ENCODE data around the gene ATAD3C. TPM values are rescaled to one million over a fixed set of nuclear protein-coding genes. Genes with fewer than 3 reads are reported as not detected.
A peak's percentile ranks its signal among the peaks of the same experiment; 100 is the strongest.
"Not testable (repeated sequence)": the region's sequence is repeated elsewhere in the genome, so short reads cannot be mapped to it uniquely, and the experiment has no call there.

ATAD3C gene
- total RNA-seq, 2 experiments from 2014 or later, result 0.17 to 0.69 TPM

DNA sequence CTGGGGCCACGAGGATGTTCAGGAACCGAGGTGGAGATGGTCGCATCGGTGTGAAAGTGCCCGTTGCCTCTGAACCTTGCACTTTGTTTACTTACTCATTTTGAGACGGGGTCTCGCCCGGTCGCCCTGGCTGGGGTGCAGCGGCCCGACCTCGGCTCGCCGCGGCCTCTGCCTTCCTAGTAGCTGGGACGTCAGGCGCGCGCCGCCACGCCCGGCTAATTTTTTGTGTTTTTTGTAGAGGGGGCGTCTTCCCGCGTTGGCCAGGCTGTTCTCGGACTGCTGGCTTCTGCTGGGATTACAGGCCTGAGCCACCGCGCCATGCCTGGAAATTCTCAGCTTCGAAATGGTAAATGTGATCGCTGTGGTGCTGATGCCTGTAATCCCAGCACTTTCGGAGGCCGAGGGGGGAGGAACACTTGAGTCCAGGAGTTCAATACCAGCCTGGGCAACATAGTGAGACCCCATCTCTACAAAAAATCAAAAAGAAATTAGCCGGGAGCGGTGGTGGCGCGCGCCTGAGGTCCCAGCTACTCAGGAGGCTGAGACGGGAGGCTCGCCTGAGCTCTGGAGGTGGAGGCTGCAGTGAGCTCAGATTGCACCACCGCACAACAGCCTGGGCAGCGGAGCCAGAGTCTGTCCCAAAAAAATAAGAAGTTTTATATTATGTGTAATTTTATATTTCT is 41.7 kb upstream of the ATAD3C start:
- Mint-ChIP-seq H3K36me3 (ENCODE audit: low read depth) (peaks cover 33% of the 10 kb centered on the region), H3K4me1 (peaks cover 32% of the 10 kb centered on the region), H3K27me3 (no peaks in the 10 kb centered on the region), H3K27ac (peak overlapping the region; percentile 84), H3K9me3 (peaks cover 2% of the 10 kb centered on the region), H3K4me3 (peak overlapping the region; percentile 82)
- ChIA-PET CTCF (interaction anchor here (0.9 to 2.0 kb wide), 3 partner anchors 10 to 36 kb away, joined by 3 to 14 read pairs (median 6); partner anchors contain the start of gene CCNL2), POLR2A (no interaction called here)
- peak; percentile 19 for DNase-seq

DNA sequence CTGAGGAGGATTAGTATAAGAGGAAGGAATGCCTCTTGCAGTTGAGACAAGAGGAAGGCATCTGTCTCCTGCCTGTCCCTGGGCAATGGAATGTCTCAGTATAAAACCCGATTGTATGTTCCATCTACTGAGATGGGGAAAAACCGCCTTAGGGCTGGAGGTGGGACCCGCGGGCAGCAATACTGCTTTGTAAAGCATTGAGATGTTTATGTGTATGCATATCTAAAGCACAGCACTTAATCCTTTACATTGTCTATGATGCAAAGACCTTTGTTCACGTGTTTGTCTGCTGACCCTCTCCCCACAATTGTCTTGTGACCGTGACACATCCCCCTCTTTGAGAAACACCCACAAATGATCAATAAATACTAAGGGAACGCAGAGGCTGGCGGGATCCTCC is 39.3 kb upstream of the ATAD3C start:
- H3K4me1 Mint-ChIP-seq, result peaks cover 24% of the 10 kb centered on the region
- peaks cover 18% of the 10 kb centered on the region for H3K36me3 Mint-ChIP-seq (ENCODE audit: low read depth)
- H3K27me3 Mint-ChIP-seq, POLR2A ChIA-PET, DNase-seq, H3K4me3 Mint-ChIP-seq, H3K27ac Mint-ChIP-seq, CTCF ChIA-PET, H3K9me3 Mint-ChIP-seq: not testable (repeated sequence)

DNA sequence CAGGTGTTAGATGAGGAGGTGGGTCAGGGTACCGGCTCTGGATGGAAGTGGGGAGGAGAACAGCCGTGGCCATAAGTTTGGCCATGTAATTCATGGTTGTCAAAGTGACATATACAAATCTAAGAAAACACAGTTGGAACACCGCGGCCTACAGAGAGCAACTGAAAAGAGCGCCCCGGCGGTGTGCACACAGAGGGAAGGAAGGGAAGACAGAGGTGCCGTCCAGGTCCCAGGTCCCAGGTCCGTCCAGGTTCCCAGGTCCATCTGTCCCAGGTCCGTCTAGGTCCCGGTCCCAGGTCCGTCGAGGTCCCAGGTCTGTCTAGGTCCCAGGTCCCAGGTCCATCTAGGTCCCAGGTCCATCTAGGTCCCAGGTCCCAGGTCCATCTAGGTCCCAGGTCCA is 37.9 kb upstream of the ATAD3C start:
- DNase-seq, result no peak
- Mint-ChIP-seq H3K27ac (no peak overlapping the region), H3K36me3 (ENCODE audit: low read depth) (peaks cover 10% of the 10 kb centered on the region), H3K27me3 (no peaks in the 10 kb centered on the region), H3K4me1 (peaks cover 12% of the 10 kb centered on the region), H3K4me3 (no peak overlapping the region), H3K9me3 (peaks cover 2% of the 10 kb centered on the region)
- ChIA-PET CTCF (no interaction called here), POLR2A (no interaction called here)

DNA sequence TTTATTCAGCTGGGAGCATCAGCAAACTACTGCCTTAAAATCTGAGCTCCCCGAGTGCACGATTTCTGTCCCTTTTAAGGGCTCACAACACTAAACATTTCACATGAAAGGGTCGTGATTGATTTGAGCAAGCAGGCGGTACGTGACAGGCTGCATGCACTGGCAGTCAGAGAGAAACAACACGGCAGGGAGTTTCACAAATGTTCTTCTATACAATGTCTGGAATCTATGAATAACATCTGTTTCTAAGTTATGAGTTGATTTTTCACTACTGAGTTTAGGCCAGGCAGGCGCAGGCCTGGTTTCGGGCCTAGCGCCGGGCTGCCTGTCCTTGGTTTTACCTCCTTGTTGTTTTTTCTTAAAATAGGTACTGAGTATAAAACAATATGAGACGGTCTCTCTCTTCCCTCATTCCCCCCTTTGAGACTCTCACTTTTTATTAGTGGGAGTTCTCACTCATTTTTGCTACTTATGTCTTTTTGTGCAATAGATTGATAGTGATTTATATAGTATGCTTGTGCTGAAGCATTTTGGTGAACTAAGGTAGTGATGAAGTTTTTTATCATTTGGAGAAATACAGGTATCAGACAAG is 37.1 kb upstream of the ATAD3C start:
- POLR2A ChIA-PET; H3K36me3 Mint-ChIP-seq (ENCODE audit: low read depth); DNase-seq; H3K27ac Mint-ChIP-seq; H3K4me3 Mint-ChIP-seq; H3K27me3 Mint-ChIP-seq; CTCF ChIA-PET; H3K9me3 Mint-ChIP-seq: not testable (repeated sequence)
- peaks cover 12% of the 10 kb centered on the region for H3K4me1 Mint-ChIP-seq

DNA sequence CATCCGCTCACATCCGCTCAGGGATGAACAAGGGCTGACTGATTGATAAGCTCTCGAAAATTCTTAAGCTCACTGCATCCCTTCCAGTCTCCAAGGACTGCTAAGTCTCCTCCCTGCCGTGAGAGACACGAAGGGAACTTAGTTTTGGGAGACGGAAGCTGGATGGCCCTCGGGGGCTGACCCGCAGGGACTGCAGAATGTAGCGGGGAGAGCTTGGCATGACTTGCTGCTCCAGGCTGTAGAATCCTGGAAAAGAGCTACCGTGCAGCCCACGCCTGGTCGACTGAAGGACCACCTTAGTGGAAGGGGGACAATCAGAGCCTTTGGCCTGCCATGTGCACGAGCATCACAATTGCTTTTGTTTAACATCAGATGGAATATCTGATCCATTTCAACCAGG is 33.7 kb upstream of the ATAD3C start:
- ChIA-PET CTCF (interaction anchor here (1.1 to 1.6 kb wide), 4 partner anchors 9 to 43 kb away, joined by 3 to 5 read pairs (median 3); no protein-coding TSS in a partner anchor), POLR2A (no interaction called here)
- H3K4me1 Mint-ChIP-seq, result peaks cover 14% of the 10 kb centered on the region
- H3K27me3 Mint-ChIP-seq, result peaks cover 3% of the 10 kb centered on the region
- H3K27ac Mint-ChIP-seq, result no peak overlapping the region
- H3K36me3 Mint-ChIP-seq (ENCODE audit: low read depth), result peaks cover 4% of the 10 kb centered on the region
- no peak overlapping the region for H3K4me3 Mint-ChIP-seq
- no peak for DNase-seq
- H3K9me3 Mint-ChIP-seq, result peaks cover 2% of the 10 kb centered on the region

DNA sequence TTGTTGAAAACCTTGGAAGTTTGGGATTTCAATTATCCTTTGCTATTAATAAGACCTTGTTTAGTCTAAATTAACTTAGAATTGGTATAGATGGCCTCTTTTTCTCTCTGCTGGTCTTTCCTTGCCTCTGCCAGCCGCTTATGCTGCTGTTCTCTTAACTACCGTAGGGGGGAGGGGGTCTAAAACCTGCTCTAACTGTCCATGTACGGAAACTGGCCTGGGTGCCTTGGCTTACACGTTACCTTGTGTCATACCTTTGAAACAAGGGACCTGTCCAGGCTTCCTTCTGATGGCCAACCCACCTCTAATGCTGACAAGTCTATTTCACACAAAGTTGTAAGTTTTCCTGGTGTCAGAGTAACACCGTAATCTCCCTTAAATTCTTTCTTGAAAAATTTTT is 32.1 kb upstream of the ATAD3C start:
- H3K9me3 Mint-ChIP-seq; H3K4me3 Mint-ChIP-seq; POLR2A ChIA-PET; CTCF ChIA-PET; H3K27me3 Mint-ChIP-seq; DNase-seq; H3K36me3 Mint-ChIP-seq (ENCODE audit: low read depth); H3K27ac Mint-ChIP-seq: not testable (repeated sequence)
- H3K4me1 Mint-ChIP-seq, result peaks cover 14% of the 10 kb centered on the region

DNA sequence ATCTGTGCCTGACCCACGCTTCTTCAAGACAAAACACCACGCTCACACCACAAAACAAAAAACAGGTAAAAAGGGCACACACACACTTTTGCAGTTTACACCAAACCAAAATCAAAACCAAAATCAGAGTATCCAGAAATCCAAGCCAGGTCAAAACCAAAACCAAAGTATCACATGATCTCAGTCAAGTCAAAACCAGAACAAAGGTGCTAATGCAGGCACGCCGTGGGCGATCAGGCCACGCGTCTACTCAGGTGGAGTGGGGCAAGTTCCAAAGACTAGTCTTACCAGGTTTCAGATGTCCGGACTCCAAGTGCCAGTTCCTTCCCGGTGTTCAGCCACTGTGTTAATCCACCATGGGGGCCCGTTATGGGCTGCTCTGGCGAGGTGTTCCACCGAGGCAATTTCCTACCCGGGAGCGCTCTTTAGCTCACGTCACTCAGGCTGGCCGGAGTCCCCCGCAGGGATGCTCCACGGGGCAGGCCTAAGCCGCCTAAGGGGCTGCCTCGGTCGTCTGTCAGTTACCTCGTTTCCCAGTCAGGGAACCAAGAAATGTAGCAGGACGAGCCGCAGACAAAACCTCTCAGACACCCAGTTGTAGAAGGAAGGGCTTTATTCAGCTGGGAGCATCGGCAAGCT is 31.5 kb upstream of the ATAD3C start:
- POLR2A ChIA-PET; H3K27me3 Mint-ChIP-seq; H3K4me3 Mint-ChIP-seq; H3K36me3 Mint-ChIP-seq (ENCODE audit: low read depth); H3K9me3 Mint-ChIP-seq; H3K27ac Mint-ChIP-seq; DNase-seq: not testable (repeated sequence)
- CTCF ChIA-PET, result interaction anchor here (1.0 to 1.3 kb wide), 2 partner anchors 13 to 17 kb away, joined by 3 read pairs; no protein-coding TSS in a partner anchor
- H3K4me1 Mint-ChIP-seq, result peaks cover 14% of the 10 kb centered on the region

DNA sequence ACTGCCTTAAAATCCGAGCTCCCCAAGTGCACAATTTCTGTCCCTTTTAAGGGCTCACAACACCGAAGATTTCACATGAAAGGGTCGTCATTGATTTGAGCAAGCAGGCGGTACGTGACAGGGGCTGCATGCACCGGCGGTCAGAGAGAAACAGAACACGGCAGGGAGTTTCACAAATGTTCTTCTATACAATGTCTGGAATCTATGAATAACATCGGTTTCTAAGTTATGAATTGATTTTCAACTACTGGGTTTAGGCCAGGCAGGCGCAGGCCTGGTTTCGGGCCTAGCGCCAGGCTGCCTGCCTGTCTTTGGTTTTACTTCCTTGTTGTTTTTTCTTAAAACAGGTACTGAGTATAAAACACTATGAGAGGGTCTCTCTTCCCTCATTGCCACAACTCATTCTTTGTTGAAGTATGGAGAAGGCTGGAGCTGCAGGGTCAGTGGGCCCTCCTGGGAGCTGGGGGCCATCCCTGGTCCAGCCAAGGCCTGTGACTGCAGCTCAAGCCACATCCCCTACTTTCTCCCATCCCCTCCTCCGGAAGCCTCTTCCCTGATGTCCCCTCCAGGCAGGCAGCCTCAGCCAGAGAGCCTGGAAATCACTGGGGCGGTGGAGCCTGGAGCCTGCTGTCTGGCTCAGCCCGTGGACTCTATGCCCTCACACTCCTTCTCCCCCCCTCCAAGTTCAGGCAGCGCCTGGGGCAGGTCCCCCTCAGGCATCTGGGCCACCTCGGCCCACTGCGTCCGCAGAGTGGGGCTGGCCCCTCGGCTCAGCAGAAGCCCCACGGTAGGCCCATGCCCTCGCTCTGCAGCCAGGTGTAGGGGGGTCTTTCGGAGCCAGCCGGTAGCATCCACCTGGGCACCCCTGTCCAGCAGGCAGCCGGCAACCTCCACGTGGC is 30.8 kb upstream of the ATAD3C start:
- Mint-ChIP-seq H3K4me3 (no peak overlapping the region), H3K9me3 (no peaks in the 10 kb centered on the region), H3K27me3 (peaks cover 4% of the 10 kb centered on the region)

DNA sequence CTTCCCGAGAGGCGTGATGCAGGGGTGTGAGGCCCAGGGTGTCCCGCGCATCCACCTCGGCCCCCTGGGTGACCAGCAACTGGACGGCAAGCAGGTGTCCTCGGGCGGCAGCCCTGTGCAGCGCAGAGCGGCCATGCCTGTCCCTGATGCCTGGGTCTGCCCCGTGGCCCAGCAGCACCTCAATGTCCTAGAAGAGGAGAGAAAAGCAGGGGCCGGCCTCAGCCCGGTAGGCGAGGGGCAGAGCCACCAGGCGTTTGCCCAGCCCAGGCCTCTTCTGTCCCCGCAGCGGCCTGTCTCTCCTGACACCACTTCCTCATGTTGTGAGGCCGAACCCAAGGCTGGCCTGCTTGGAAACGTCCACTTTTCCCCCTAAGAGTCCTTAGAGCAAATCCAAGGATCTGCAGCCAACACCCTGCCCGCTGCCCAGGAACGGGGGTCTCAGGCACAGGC is 30.1 kb upstream of the ATAD3C start:
- Mint-ChIP-seq H3K36me3 (ENCODE audit: low read depth) (no peaks in the 10 kb centered on the region), H3K4me1 (peaks cover 14% of the 10 kb centered on the region), H3K4me3 (no peak overlapping the region), H3K27ac (no peak overlapping the region), H3K27me3 (peaks cover 4% of the 10 kb centered on the region), H3K9me3 (no peaks in the 10 kb centered on the region)
- ChIA-PET CTCF (interaction anchor here (1.3 kb wide), 1 partner anchor 19 kb away, joined by 3 read pairs; no protein-coding TSS in a partner anchor), POLR2A (no interaction called here)
- no peak for DNase-seq

More for the DNA sequence above, 30.8 kb upstream of the ATAD3C start:
- ChIA-PET POLR2A (no interaction called here), CTCF (interaction anchor here (1.0 to 1.3 kb wide), 2 partner anchors 12 to 18 kb away, joined by 3 read pairs; no protein-coding TSS in a partner anchor)
- Mint-ChIP-seq H3K36me3 (ENCODE audit: low read depth) (no peaks in the 10 kb centered on the region), H3K27ac (no peak overlapping the region), H3K4me1 (peaks cover 14% of the 10 kb centered on the region)
- no peak for DNase-seq

DNA sequence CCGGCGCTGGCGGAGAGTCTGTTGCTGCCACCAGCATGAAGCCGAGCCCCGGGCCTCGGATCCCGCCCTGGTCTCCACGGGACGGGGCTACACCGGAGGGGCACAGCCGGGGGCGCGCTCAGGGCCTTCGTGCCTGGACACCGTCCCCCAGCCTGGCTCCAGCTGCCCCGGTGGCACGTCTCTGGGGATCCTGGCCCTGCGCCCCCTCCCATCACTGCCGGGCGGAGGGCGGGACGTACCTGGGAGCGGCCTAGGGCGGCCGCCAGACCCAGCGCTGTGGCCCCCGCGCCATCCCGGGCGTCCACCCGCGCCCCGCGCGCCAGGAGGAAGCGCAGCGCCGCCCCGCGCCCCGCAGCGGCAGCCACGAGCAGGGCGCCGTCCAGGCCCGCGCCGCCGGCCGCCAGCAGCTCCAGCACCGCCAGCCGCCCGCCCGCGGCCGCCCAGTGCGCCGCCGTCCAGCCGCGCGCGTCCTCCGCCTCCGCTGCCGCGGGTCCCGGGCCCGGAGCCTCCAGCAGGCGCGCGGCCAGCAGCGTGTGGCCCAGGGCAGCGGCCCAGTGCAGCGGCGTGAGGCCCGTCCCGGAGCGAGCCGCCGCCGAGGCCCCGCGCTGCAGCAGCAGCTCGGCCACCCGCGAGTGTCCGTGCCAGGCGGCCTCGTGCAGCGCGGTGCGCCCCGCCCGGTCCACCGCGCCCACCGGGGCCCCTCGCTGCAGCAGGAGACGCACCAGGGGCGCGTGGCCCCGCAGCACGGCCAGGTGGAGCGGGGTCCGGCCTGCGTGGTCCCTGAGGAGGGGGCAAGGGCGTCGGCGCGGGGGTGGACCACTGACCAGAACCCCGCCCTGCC is 29.5 kb upstream of the ATAD3C start:
- Mint-ChIP-seq H3K36me3 (ENCODE audit: low read depth) (no peaks in the 10 kb centered on the region), H3K4me3 (no peak overlapping the region), H3K27ac (no peak overlapping the region), H3K27me3 (peaks cover 4% of the 10 kb centered on the region), H3K9me3 (no peaks in the 10 kb centered on the region), H3K4me1 (peaks cover 14% of the 10 kb centered on the region)
- DNase-seq, result no peak
- POLR2A ChIA-PET, result no interaction called here
- CTCF ChIA-PET, result interaction anchor here (0.9 kb wide), 1 partner anchor 20 kb away, joined by 3 read pairs; no protein-coding TSS in a partner anchor

DNA sequence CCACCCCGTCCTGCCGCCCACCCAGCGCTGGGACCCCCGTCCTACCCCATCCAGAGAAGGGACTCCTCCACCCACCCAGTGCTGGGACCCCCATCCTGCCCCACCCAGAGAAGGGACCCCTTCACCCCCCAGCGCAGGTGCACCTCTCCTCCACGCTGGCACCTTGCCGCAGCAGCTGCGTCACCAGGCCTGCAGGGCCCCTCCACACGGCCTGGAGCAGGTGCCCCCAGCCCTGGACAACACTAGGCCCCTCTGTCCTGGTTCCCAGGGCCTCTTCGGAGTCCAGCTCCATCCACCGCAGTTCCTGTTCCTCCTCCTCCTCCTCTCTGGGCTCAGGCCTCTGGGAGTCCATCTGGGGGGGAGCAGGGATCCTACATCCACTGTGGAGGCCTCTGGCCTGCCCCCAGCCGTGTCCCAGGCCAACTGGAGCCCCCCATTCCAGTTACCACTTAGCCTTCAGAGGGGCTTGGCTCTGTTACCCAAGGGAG is 28.8 kb upstream of the ATAD3C start:
- H3K4me3 Mint-ChIP-seq, result no peak overlapping the region
- DNase-seq, result no peak
- no peaks in the 10 kb centered on the region for H3K9me3 Mint-ChIP-seq
- H3K27me3 Mint-ChIP-seq, result peaks cover 5% of the 10 kb centered on the region
- ChIA-PET CTCF (interaction anchor here (0.9 kb wide), 1 partner anchor 20 kb away, joined by 3 read pairs; no protein-coding TSS in a partner anchor), POLR2A (no interaction called here)
- H3K36me3 Mint-ChIP-seq (ENCODE audit: low read depth), result no peaks in the 10 kb centered on the region
- no peak overlapping the region for H3K27ac Mint-ChIP-seq
- H3K4me1 Mint-ChIP-seq, result peaks cover 14% of the 10 kb centered on the region

Data from activated CD4-positive, alpha-beta T cell treated with anti-CD3 and anti-CD28 coated beads, Interleukin-2, amount 10 ng/mL, durations not matched to agents 7 days and 5 days (primary cell).